ENCODE data around the gene GGACT.

The GGACT gene

DNA sequence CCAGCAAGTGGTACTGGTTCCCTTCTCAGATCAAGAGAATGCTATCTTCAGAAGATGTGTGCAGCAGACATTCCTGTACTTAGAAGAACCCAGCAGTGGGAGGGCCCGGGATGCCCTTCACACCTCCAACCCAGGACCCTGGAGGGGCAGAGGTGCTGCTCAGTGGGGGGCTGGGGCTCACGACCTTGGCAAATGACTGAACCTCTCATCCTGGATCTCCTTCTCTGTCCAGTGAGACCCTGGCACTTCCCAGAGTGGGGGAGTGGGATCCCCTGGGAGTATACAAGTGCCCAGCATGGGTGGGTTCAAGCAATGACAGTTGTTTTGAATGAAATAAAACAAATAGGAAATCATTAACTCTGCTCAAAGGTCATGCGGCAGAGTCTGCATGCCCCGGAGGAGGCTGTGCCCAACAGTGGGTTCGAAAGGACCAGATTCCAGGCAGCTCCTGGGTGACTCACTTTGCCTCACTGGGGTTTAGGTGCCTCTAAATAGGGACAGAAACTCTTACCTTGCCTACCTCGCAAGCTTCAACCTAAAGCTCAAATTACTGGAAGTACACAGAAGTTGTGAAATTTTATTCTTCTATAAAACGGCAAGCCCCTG, 26.9 kb downstream of the GGACT start:
- TF ChIP-seq, protein P1, sequence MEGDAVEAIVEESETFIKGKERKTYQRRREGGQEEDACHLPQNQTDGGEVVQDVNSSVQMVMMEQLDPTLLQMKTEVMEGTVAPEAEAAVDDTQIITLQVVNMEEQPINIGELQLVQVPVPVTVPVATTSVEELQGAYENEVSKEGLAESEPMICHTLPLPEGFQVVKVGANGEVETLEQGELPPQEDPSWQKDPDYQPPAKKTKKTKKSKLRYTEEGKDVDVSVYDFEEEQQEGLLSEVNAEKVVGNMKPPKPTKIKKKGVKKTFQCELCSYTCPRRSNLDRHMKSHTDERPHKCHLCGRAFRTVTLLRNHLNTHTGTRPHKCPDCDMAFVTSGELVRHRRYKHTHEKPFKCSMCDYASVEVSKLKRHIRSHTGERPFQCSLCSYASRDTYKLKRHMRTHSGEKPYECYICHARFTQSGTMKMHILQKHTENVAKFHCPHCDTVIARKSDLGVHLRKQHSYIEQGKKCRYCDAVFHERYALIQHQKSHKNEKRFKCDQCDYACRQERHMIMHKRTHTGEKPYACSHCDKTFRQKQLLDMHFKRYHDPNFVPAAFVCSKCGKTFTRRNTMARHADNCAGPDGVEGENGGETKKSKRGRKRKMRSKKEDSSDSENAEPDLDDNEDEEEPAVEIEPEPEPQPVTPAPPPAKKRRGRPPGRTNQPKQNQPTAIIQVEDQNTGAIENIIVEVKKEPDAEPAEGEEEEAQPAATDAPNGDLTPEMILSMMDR (IDR thresholded peaks at IDR 0.05): no peak

DNA sequence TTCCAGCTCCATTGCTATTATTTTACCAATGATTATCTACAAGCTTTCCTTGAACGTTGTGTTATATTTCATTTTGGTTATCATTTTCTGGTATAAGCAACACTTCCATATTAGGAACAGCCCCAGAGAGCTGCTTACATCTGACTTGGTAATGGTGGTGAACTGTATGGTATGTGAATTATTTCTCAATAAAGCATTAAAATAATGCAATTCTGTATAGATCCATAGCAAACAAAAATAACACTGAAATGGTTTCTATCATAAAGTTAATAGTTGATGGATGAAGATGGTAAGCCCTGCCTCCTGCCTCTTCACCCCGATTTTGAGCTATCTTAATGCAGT, 27.5 kb downstream of the GGACT start:
- TF ChIP-seq, protein P1 (IDR thresholded peaks at IDR 0.05): no peak

DNA sequence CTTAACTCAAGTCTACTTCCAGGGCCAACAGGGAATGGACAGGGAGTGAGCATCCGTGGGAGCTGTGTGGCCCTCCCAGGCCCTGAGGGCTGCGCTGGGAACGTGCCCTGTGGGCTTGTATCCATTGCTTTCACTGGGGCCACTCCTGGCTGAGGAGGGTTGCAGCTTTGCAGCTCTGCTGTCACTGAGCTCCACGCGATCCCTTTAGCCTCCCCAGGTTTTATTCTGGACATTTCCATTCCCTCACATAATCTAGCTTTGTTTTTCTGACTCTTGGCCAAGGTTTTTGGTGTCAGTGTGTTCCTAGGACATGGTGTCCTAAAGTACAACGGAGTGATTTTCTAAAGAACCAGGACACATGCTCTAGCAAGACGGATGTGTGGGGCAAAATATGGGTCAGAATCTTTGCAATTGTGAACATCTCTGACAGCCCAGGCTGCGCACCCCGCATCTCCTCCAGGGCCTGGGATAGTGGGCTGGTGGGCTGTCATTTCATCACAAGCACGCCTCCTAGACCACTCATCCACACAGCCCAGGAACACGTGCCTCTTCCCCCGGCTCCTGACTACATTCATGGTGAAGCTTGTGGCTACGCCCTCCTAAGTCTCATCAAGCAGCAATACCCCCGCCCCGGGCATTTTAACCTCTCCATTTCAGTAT, 28.0 kb downstream of the GGACT start:
- TF ChIP-seq, protein P1 (IDR thresholded peaks at IDR 0.05): no peak

DNA sequence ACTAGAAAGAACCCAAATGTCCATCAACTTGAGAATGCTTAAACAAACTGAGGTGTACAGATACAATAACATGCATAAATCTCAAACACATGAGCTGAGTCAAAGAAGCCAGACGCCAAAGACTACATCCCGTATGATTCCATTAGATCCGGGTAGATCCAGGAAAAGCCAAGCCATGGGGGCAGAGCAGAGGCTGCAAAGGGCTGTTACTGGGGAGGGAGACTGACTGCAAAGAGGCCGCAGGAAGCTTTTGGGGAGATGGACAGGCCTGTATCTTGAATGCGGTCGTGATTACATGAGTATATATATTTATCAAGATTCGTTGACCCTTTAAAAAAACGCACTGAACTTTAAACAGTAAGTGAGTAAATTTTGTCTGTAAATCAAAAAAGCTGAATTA, 28.7 kb downstream of the GGACT start:
- TF ChIP-seq, protein P1 (IDR thresholded peaks at IDR 0.05): no peak

DNA sequence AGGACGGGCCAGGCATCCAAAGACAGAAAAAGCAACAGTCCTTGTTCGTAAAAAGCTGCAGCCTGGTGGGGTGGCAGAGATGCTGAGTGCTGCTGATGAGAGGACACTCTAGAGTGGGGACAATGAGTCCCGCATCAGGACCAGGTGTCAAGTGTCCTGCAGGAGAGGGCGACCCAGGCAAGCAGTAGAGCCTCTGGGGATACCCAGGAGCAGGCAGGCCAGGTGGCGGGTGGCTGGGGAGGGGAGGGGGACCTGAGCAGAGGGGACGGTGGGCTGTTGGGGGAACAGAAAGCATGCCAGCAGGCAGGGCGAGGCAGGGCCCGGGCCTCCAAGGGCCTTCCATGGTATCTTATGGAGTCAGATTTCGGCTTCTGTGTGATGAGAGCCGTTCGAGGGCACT, 35.8 kb downstream of the GGACT start:
- TF ChIP-seq, protein P1 (IDR thresholded peaks at IDR 0.05): no peak

DNA sequence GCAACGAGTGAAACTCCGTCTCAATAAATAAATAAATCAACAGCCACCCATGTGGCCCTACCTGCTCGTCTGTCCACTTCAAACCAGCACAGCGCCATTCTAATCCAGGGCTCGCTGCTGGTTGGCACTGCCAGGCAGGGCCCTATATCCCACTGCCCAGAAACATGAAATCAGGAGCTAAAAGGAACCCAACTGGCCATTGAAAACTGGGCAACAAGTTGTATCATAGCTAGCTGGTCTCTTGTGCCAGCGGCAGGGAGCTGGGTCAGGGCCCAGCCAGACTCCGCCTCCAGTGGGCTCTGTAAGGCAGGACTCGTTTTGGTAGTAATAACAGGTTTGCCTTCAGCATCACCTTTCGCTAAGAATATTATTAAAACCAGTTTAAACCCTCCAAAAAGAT, 39.3 kb downstream of the GGACT start:
- TF ChIP-seq, protein P1 (IDR thresholded peaks at IDR 0.05): no peak

DNA sequence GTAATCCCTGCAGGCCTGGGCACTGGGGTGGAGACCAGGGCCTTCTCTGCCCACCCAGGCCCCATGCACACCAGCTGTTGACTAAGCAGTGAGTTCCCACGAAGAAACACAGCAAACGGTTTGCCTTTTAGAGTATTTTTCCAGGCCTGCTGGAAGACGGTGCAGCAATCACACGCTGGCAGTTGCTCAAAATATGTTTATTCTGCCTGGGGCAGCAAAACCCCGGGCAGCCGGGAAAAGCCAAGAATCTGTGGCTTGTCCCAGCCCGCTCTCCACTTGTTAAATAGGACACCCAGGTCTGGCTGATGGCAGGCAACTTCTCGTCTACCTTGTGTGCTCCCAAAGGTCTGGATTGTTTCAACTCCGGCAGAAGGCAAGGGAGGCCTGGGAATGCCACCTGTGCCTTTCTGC, 40.8 kb downstream of the GGACT start:
- TF ChIP-seq, protein P1 (IDR thresholded peaks at IDR 0.05): no peak
